ENCODE measurements around the gene CCNK.

Gene CCNK

DNA sequence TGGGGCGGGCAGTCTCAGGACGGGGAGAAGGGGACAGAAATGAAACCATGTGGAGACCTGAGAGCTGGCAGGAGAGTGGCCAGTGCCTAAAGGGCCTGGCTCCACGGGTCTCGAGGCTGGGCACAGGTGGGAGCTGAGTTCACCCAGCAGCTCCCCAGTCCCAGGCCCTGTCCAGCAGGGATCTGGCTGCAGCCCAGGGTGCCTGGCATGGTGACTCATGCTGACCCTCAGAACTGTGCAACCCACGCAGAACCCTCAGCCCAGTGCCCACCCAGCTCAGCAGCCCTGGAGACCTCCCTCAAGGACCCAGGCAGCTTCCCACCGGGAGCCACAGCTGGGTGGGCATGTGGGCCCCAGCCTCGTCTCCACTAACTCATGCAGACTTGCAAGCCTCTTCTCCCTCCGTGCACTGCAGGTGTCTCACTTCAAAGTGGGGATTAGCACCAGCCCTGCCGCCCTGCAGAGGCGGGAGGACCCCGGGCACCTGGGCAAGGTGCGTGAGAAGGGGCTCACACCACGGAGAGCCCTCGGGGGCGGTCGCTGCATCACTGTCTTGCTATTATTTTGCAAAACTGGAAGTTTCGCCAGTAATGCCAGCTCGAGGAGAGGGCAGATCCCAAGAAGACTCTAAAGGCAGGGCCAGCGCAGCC is 46.3 kb downstream of the CCNK start:
- H3K27me3 ChIP-seq (ENCODE audit: control insufficient read depth, low read length): no peaks in the 10 kb centered on the region
- H3K4me3 ChIP-seq (ENCODE audit: low read length): no peak overlapping the region
- H3K27ac ChIP-seq (ENCODE audit: low read depth, low read length): no peak overlapping the region
- H3K79me2 ChIP-seq (ENCODE audit: control insufficient read depth, low read length): no peaks in the 10 kb centered on the region
- no peaks in the 10 kb centered on the region for H3K36me3 ChIP-seq (ENCODE audit: control insufficient read depth, low read length)
- H3K9me3 ChIP-seq (ENCODE audit: control insufficient read depth, insufficient read depth, low read length): no peaks in the 10 kb centered on the region
- no peaks in the 10 kb centered on the region for H3K9me2 ChIP-seq (replicated peaks; ENCODE audit: control insufficient read depth, low read length)
- H3K4me1 ChIP-seq (ENCODE audit: control insufficient read depth, low read length): no peaks in the 10 kb centered on the region
- H3F3A ChIP-seq (ENCODE audit: control insufficient read depth, insufficient read depth): no peaks in the 10 kb centered on the region
- no peak for TF ChIP-seq EZH2phosphoT487 (IDR thresholded peaks at IDR 0.05; ENCODE audit: borderline replicate concordance, low read length)
- TF ChIP-seq, protein P1, sequence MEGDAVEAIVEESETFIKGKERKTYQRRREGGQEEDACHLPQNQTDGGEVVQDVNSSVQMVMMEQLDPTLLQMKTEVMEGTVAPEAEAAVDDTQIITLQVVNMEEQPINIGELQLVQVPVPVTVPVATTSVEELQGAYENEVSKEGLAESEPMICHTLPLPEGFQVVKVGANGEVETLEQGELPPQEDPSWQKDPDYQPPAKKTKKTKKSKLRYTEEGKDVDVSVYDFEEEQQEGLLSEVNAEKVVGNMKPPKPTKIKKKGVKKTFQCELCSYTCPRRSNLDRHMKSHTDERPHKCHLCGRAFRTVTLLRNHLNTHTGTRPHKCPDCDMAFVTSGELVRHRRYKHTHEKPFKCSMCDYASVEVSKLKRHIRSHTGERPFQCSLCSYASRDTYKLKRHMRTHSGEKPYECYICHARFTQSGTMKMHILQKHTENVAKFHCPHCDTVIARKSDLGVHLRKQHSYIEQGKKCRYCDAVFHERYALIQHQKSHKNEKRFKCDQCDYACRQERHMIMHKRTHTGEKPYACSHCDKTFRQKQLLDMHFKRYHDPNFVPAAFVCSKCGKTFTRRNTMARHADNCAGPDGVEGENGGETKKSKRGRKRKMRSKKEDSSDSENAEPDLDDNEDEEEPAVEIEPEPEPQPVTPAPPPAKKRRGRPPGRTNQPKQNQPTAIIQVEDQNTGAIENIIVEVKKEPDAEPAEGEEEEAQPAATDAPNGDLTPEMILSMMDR (IDR thresholded peaks at IDR 0.05; ENCODE audit: low read depth, low read length, poor library complexity, severe bottlenecking): no peak
- H4K20me1 ChIP-seq (ENCODE audit: control insufficient read depth, insufficient read depth, low read depth, low read length): no peaks in the 10 kb centered on the region
- H3K4me2 ChIP-seq (ENCODE audit: low read length): no peak overlapping the region

- no peaks in the 10 kb centered on the region for H3K27me3 ChIP-seq (ENCODE audit: control insufficient read depth, low read length)
- no peak overlapping the region for H3K27ac ChIP-seq (ENCODE audit: low read depth, low read length)
- H3K36me3 ChIP-seq (ENCODE audit: control insufficient read depth, low read length): no peaks in the 10 kb centered on the region
- no peaks in the 10 kb centered on the region for H4K20me1 ChIP-seq (ENCODE audit: control insufficient read depth, insufficient read depth, low read depth, low read length)
- H3K4me2 ChIP-seq (ENCODE audit: low read length): no peak overlapping the region
- H3K9me3 ChIP-seq (ENCODE audit: control insufficient read depth, insufficient read depth, low read length): no peaks in the 10 kb centered on the region
- H3K9me2 ChIP-seq (replicated peaks; ENCODE audit: control insufficient read depth, low read length): no peaks in the 10 kb centered on the region
- no peaks in the 10 kb centered on the region for H3F3A ChIP-seq (ENCODE audit: control insufficient read depth, insufficient read depth)
- no peak overlapping the region for H3K4me3 ChIP-seq (ENCODE audit: low read length)
- no peaks in the 10 kb centered on the region for H3K4me1 ChIP-seq (ENCODE audit: control insufficient read depth, low read length)
- no peak for TF ChIP-seq EZH2phosphoT487 (IDR thresholded peaks at IDR 0.05; ENCODE audit: borderline replicate concordance, low read length)
- TF ChIP-seq, protein P1 (IDR thresholded peaks at IDR 0.05; ENCODE audit: low read depth, low read length, poor library complexity, severe bottlenecking): no peak
- H3K79me2 ChIP-seq (ENCODE audit: control insufficient read depth, low read length): no peaks in the 10 kb centered on the region
Measured at GRCh38 chr14:99529899-99530298, 48.7 kb downstream of the CCNK start.

DNA sequence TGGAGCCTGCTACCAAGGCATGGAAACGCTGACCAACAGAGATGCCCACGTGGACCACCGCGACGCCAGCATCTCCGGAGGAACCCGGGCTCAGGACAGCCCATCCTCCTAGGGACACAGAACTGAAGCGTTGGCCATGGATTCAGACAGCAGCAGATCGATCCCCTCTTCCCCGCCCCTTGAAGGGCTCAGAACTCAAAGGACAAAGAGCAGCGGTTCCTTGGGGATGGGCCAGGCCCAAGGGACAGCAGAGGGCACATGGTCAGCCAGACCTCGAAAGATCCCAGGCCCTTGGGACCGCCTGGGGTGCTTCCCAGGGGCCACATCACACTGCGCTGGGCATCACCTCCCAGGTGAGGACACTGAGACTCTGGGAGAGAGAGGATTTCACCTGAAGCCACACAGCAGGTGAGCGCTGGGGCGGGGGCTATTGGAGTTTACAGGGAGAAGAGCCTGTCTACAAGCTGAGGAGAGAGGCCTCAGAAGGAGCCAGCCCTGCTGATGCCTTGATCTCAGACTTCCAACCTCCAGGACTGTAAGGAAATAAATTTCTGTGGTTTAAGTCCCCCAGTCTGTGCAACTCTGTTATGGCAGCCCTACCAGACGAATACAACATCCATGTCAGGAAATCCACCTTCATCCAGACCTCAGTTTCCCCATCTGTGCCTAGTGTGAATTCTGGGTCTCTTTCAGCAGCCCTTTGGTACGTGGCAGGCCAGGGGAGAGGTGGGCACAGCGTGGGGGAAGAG is 49.4 kb downstream of the CCNK start:
- no peaks in the 10 kb centered on the region for H3K36me3 ChIP-seq (ENCODE audit: control insufficient read depth, low read length)
- H3K4me3 ChIP-seq (ENCODE audit: low read length): no peak overlapping the region
- H3K79me2 ChIP-seq (ENCODE audit: control insufficient read depth, low read length): no peaks in the 10 kb centered on the region
- no peak overlapping the region for H3K4me2 ChIP-seq (ENCODE audit: low read length)
- H3K27me3 ChIP-seq (ENCODE audit: control insufficient read depth, low read length): no peaks in the 10 kb centered on the region
- no peaks in the 10 kb centered on the region for H3K4me1 ChIP-seq (ENCODE audit: control insufficient read depth, low read length)
- H3F3A ChIP-seq (ENCODE audit: control insufficient read depth, insufficient read depth): no peaks in the 10 kb centered on the region
- H4K20me1 ChIP-seq (ENCODE audit: control insufficient read depth, insufficient read depth, low read depth, low read length): no peaks in the 10 kb centered on the region
- TF ChIP-seq EZH2phosphoT487 (IDR thresholded peaks at IDR 0.05; ENCODE audit: borderline replicate concordance, low read length): no peak
- TF ChIP-seq, protein P1 (IDR thresholded peaks at IDR 0.05; ENCODE audit: low read depth, low read length, poor library complexity, severe bottlenecking): no peak
- no peak overlapping the region for H3K27ac ChIP-seq (ENCODE audit: low read depth, low read length)
- no peaks in the 10 kb centered on the region for H3K9me2 ChIP-seq (replicated peaks; ENCODE audit: control insufficient read depth, low read length)
- no peaks in the 10 kb centered on the region for H3K9me3 ChIP-seq (ENCODE audit: control insufficient read depth, insufficient read depth, low read length)
